H1 (cell line): Measurements from ENCODE around the gene HADH. TPM values are rescaled to one million over a fixed set of nuclear protein-coding genes. Genes with fewer than 3 reads are reported as not detected.

Experiments used
- CTCF ChIA-PET: fragments of 300-600 bp; sonication (Branson Sonifier 250); formaldehyde crosslinking; loops from one replicate; lab custom pipeline; 2021; ENCODE audit not compliant: partially characterized antibody; lab: Charles Lee
- POLR2A ChIA-PET: fragments of 300-600 bp; sonication (Branson Sonifier 250); formaldehyde crosslinking; loops from one replicate; lab custom pipeline; 2021; ENCODE audit warnings: inconsistent platforms; ENCODE audit not compliant: partially characterized antibody; lab: Charles Lee
- DNase-seq, 2 experiments: peaks; one replicate each; pipeline versions ENCODE4 v3.0.0 to v3.0.0-alpha.2; 2010 to 2022; ENCODE audit warnings: low spot score in 2 of 2, low read depth in 1 of 2, mixed read lengths in 1 of 2
- FAIRE-seq: peaks from 2 replicates; lab custom pipeline; 2011; peaks lifted over from hg19 to GRCh38; lab: Jason Lieb, UNC
- H2AFZ ChIP-seq: 2 replicates; pipeline ENCODE4 v1.8.1; 2012; ENCODE audit warnings: low read length, inconsistent platforms
- H2AK5ac ChIP-seq: 2 replicates; pipeline ENCODE4 v1.6.1; 2013; ENCODE audit warnings: low read depth, low read length
- H2BK120ac ChIP-seq: replicated peaks from 2 replicates; pipeline ENCODE3; 2013; ENCODE audit warnings: low read depth, low read length, inconsistent platforms
- H2BK12ac ChIP-seq: 2 replicates; pipeline ENCODE4 v1.6.1; 2013; ENCODE audit warnings: low read depth, low read length
- H2BK15ac ChIP-seq: 2 replicates; pipeline ENCODE4 v1.6.1; 2013; ENCODE audit warnings: low read length
- H2BK20ac ChIP-seq: 2 replicates; pipeline ENCODE4 v1.6.1; 2013; ENCODE audit warnings: low read length
- H2BK5ac ChIP-seq: 2 replicates; pipeline ENCODE4 v1.6.1; 2013; ENCODE audit warnings: low read depth, low read length
- H3K14ac ChIP-seq: 2 replicates; pipeline ENCODE4 v1.6.1; 2013; ENCODE audit warnings: inconsistent platforms; ENCODE audit not compliant: insufficient read length
- H3K18ac ChIP-seq: 2 replicates; pipeline ENCODE4 v1.6.1; 2013; ENCODE audit warnings: low read length; ENCODE audit errors: extremely low read depth
- H3K23ac ChIP-seq: 2 replicates; pipeline ENCODE4 v1.6.1; 2013; ENCODE audit warnings: inconsistent platforms; ENCODE audit not compliant: insufficient read length
- H3K23me2 ChIP-seq: 2 replicates; pipeline ENCODE4 v1.6.1; 2013; ENCODE audit warnings: low read depth, low read length
- H3K27ac ChIP-seq: 2 replicates; pipeline ENCODE4 v1.6.1; 2011; ENCODE audit warnings: low read depth, low read length, inconsistent platforms
- H3K27me3 ChIP-seq, 4 experiments: replicated peaks in 1 of 4; 1 replicate in 1 of 4; 2 replicates in 3 of 4; pipeline versions ENCODE4 v1.6.1 to v1.8.1; 2011 to 2013; ENCODE audit warnings: low read length in 3 of 4, mild to moderate bottlenecking in 3 of 4, inconsistent platforms in 2 of 4, mixed read lengths in 2 of 4, moderate library complexity in 1 of 4; ENCODE audit not compliant: control insufficient read depth in 3 of 4, insufficient read depth in 3 of 4; ENCODE audit errors: extremely low read depth in 1 of 4
- H3K36me3 ChIP-seq, 4 experiments: 2 replicates each; pipeline versions ENCODE4 v1.6.1 to v1.8.1; 2011 to 2013; ENCODE audit warnings: mild to moderate bottlenecking in 4 of 4, low read length in 3 of 4, moderate library complexity in 2 of 4, control low read depth in 1 of 4, inconsistent platforms in 1 of 4; ENCODE audit not compliant: insufficient read depth in 4 of 4, control insufficient read depth in 2 of 4
- H3K4ac ChIP-seq: replicated peaks from 2 replicates; pipeline ENCODE3; 2013; ENCODE audit warnings: low read length, low read depth, mixed read lengths, inconsistent platforms; ENCODE audit not compliant: insufficient read length
- H3K4me1 ChIP-seq, 4 experiments: replicated peaks in 1 of 4; 1 replicate in 1 of 4; 2 replicates in 3 of 4; pipeline versions ENCODE4 v1.6.1 to v1.8.1; 2011 to 2013; ENCODE audit warnings: low read length in 3 of 4, inconsistent platforms in 2 of 4, mixed read lengths in 1 of 4; ENCODE audit not compliant: insufficient read depth in 4 of 4, control insufficient read depth in 3 of 4
- H3K4me2 ChIP-seq, 2 experiments: 2 replicates each; pipeline versions ENCODE4 v1.6.1 to v1.8.1; 2011 to 2013; ENCODE audit warnings: low read depth in 2 of 2, low read length in 2 of 2, control low read depth in 1 of 2, inconsistent platforms in 1 of 2, mild to moderate bottlenecking in 1 of 2; ENCODE audit not compliant: insufficient read depth in 1 of 2
- H3K4me3 ChIP-seq, 4 experiments: fragments of 200-600, 300-600 bp in 1 of 4; sonication (generic), shearing (Covaris generic), sonication (Bioruptor Twin) in 1 of 4; 2 replicates each; pipeline versions ENCODE4 v1.5.1 to v1.8.1; 2011 to 2016; ENCODE audit warnings: low read length in 4 of 4, low read depth in 3 of 4, control low read depth in 2 of 4, inconsistent platforms in 2 of 4, mild to moderate bottlenecking in 2 of 4, mixed read lengths in 1 of 4, moderate library complexity in 1 of 4; ENCODE audit not compliant: insufficient read depth in 2 of 4; ENCODE audit errors: extremely low read depth in 1 of 4
- H3K56ac ChIP-seq: replicated peaks from 2 replicates; pipeline ENCODE3; 2013; ENCODE audit warnings: low read depth, mild to moderate bottlenecking, mixed read lengths, low read length, inconsistent platforms; ENCODE audit not compliant: insufficient read length
- H3K79me1 ChIP-seq: 2 replicates; pipeline ENCODE4 v1.6.1; 2013; ENCODE audit warnings: low read depth, low read length, control low read depth
- H3K79me2 ChIP-seq, 2 experiments: 2 replicates each; pipeline versions ENCODE4 v1.6.1 to v1.8.1; 2012 to 2013; ENCODE audit warnings: low read length in 2 of 2, mild to moderate bottlenecking in 2 of 2, inconsistent platforms in 1 of 2; ENCODE audit not compliant: insufficient read depth in 2 of 2, control insufficient read depth in 1 of 2
- H3K9ac ChIP-seq, 4 experiments: replicated peaks in 1 of 4; 1 replicate in 1 of 4; 2 replicates in 3 of 4; pipeline versions ENCODE4 v1.6.1 to v1.8.1; 2011 to 2013; ENCODE audit warnings: low read depth in 3 of 4, low read length in 3 of 4, control low read depth in 2 of 4, mild to moderate bottlenecking in 2 of 4, moderate library complexity in 2 of 4, inconsistent platforms in 1 of 4; ENCODE audit errors: extremely low read depth in 1 of 4
- H3K9me3 ChIP-seq, 2 experiments: 2 replicates each; pipeline versions ENCODE4 v1.6.1 to v1.8.1; 2012 to 2013; ENCODE audit warnings: mild to moderate bottlenecking in 2 of 2, moderate library complexity in 2 of 2, control low read depth in 1 of 2, inconsistent platforms in 1 of 2, low read depth in 1 of 2, low read length in 1 of 2, mixed read lengths in 1 of 2; ENCODE audit not compliant: insufficient read depth in 2 of 2
- H4K20me1 ChIP-seq, 2 experiments: replicated peaks in 1 of 2; 2 replicates each; pipeline versions ENCODE3 to v1.8.1; 2011 to 2013; ENCODE audit warnings: inconsistent platforms in 2 of 2, low read length in 2 of 2, mild to moderate bottlenecking in 1 of 2; ENCODE audit not compliant: insufficient read depth in 2 of 2, control insufficient read depth in 1 of 2
- H4K5ac ChIP-seq: 2 replicates; pipeline ENCODE4 v1.6.1; 2013; ENCODE audit warnings: low read length, low read depth, mixed read lengths, inconsistent platforms; ENCODE audit not compliant: insufficient read length
- H4K8ac ChIP-seq: 2 replicates; pipeline ENCODE4 v1.8.0; 2013; ENCODE audit warnings: mild to moderate bottlenecking, moderate library complexity, low read length, inconsistent platforms; ENCODE audit not compliant: insufficient read depth; ENCODE audit errors: extremely low read depth
- H4K91ac ChIP-seq: replicated peaks from 2 replicates; pipeline ENCODE3; 2013; ENCODE audit warnings: low read length, mixed read lengths, inconsistent platforms; ENCODE audit not compliant: insufficient read length
- CEBPB ChIP-seq: IDR thresholded peaks from 2 replicates; pipeline ENCODE4 v1.6.1; 2012; ENCODE audit warnings: low read depth, low read length
- WGBS, 2 experiments: shearing (Covaris generic) in 1 of 2; methylation state at CpG; one replicate each; pipeline versions ENCODE4 v1.1.6 to v1.1.7; 2013 to 2015; ENCODE audit warnings: low lambda C conversion rate in 2 of 2, mixed read lengths in 2 of 2, inconsistent platforms in 1 of 2, low coverage in 1 of 2, missing lambda C conversion rate in 1 of 2; ENCODE audit not compliant: insufficient replicate concordance in 2 of 2, insufficient coverage in 1 of 2, insufficient read length in 1 of 2; ENCODE audit errors: extremely low coverage in 1 of 2, missing lambda C conversion rate in 1 of 2; 5-methylcytosine and 5-hydroxymethylcytosine counted together
- polyA plus RNA-seq, 7 experiments: library from polyadenylated mRNA; depleted of rRNA in 3 of 7; stranded (reverse) in 5 of 7; unstranded in 2 of 7; fragments of >200 nt in 5 of 7; fragments of 200-250 nt in 2 of 7; gene quantifications; 1 replicate in 5 of 7; 2 replicates in 1 of 7; 4 replicates in 1 of 7; pipeline versions ENCODE4 v1.2.1 to v1.2.3, GENCODE V29; 2011 to 2013; ENCODE audit warnings: missing spikeins in 2 of 7, mixed read lengths in 2 of 7
- total RNA-seq: library from RNA; stranded (reverse); fragmentation: NEBNext Ultra II Directional; extraction: Animal tissue kit (Norgen Biotek cat#: 25700); gene quantifications from 2 replicates; pipeline ENCODE4 v1.2.1, GENCODE V29; 2021

The HADH gene
- total and polyA plus RNA-seq, 2 of the 8 experiments (the other 6 are each of a cell fraction or from before 2014, with no cell fraction given): 47.5 to 54.4 TPM

DNA sequence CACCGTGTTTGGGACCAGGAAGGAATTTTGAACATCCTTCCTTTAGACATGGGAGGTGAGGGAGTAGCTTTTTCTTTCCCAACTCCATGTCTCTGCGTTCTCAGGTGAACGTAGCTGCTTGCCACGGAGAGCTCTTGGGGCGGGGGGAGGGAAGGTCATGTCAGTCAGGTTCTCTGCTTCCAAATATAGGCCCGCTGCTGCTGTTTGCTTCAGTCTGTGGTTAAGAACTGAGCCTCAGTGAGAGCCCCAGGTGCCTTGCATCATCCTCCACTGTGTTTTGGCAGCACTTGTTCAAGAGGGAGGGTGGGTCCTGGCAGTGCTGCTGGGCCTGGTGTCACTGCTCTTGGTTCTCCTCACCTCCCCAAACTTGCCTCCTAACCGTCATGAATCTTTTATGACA is 46.5 kb downstream of the HADH start:
- no peak overlapping the region for H3K14ac ChIP-seq
- no peak overlapping the region for H3K4me3 ChIP-seq
- no peak overlapping the region for H3K4ac ChIP-seq
- H4K20me1 ChIP-seq: no peaks in the 10 kb centered on the region
- no peak overlapping the region for H2BK12ac ChIP-seq
- H3K23me2 ChIP-seq: no peaks in the 10 kb centered on the region
- no peak overlapping the region for H3K4me2 ChIP-seq
- H4K91ac ChIP-seq: no peak overlapping the region
- H3K79me2 ChIP-seq: no peaks in the 10 kb centered on the region
- no peak overlapping the region for H4K8ac ChIP-seq
- DNase-seq (no peak), FAIRE-seq (no peak)
- WGBS, 2 experiments: 86% methylated on average over 7 of the region's 7 CpGs; no CpG with 5 or more reads in 1 of the 2 experiments
- H2AK5ac ChIP-seq: no peak overlapping the region
- TF ChIP-seq CEBPB: no peak
- CTCF ChIA-PET: interaction anchor here (0.6 to 1.9 kb wide), 5 partner anchors 9 to 1349 kb away, joined by 3 to 10 read pairs (median 4); no protein-coding TSS in a partner anchor
- no peak overlapping the region for H3K18ac ChIP-seq
- H3K36me3 ChIP-seq: peaks cover 3 to 14% (median 9%) of the 10 kb centered on the region in 4 experiments; a peak in 6 of 8 replicates
- H3K56ac ChIP-seq: no peak overlapping the region
- no peaks in the 10 kb centered on the region for H3K27me3 ChIP-seq
- H2BK15ac ChIP-seq: no peak overlapping the region
- no peak overlapping the region for H2BK20ac ChIP-seq
- H3K4me1 ChIP-seq: no peaks in the 10 kb centered on the region
- no peaks in the 10 kb centered on the region for H3K9me3 ChIP-seq
- no peak overlapping the region for H2BK120ac ChIP-seq
- no peak overlapping the region for H2BK5ac ChIP-seq
- POLR2A ChIA-PET: interaction anchor here (0.6 to 0.9 kb wide), 3 partner anchors 10 to 396 kb away, joined by 3 to 6 read pairs (median 3); no protein-coding TSS in a partner anchor
- no peak overlapping the region for H3K23ac ChIP-seq
- H3K9ac ChIP-seq: no peak overlapping the region
- no peak overlapping the region for H2AFZ ChIP-seq
- no peaks in the 10 kb centered on the region for H3K79me1 ChIP-seq
- no peak overlapping the region for H4K5ac ChIP-seq
- no peak overlapping the region for H3K27ac ChIP-seq
